ENCODE measurements around the gene WDR5. TPM values are rescaled to one million over a fixed set of nuclear protein-coding genes. Genes with fewer than 3 reads are reported as not detected.
"Not testable (repeated sequence)": the region's sequence is repeated elsewhere in the genome, so short reads cannot be mapped to it uniquely, and the experiment has no call there.

Gene WDR5
- 26.6 TPM for total RNA-seq

DNA sequence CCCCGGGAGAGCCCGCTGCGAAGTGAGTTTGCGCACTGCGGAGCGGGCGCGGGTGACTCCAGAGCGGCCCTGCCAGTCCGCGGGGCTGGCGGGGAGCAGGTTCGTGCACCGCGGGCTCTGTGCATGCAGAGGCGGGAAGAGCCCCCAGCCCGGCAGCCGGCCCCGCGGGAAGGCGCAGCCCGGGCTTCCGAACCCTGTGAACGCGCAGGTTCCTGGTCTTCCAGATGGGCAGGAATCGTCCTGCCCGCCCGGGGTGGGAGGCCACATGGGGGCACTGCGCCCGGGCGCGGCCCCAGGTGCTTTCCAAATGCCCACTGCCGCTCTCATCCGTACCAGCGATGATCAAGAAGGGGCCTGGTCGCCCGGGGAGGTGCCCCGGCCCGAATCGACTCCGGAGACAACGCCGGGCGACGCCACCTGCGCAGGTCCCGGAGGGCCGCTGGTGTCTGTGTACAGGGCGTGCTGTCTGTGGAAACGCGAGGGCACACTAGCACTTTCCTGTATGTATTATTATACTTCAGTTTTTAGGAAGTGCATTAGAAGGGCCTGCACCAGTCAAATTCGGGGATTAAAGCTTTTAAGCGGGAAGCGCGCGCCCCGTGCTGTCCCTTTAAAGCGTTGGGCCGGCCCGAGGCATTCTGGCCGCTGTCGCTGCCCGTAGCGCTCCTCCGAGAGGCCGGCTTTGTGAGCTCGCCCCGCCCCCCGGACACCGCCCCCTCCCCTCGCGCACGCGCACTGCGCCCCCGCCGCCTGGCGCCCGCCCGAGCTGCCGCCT lies at the start of gene WDR5:
Gene WDR5, plus strand, starts transcription at position 740 of the 775 bp plus-strand sequence. CDS start 3,796 bp downstream, outside the sequence.
- ATAC-seq, result peak; percentile 84

DNA sequence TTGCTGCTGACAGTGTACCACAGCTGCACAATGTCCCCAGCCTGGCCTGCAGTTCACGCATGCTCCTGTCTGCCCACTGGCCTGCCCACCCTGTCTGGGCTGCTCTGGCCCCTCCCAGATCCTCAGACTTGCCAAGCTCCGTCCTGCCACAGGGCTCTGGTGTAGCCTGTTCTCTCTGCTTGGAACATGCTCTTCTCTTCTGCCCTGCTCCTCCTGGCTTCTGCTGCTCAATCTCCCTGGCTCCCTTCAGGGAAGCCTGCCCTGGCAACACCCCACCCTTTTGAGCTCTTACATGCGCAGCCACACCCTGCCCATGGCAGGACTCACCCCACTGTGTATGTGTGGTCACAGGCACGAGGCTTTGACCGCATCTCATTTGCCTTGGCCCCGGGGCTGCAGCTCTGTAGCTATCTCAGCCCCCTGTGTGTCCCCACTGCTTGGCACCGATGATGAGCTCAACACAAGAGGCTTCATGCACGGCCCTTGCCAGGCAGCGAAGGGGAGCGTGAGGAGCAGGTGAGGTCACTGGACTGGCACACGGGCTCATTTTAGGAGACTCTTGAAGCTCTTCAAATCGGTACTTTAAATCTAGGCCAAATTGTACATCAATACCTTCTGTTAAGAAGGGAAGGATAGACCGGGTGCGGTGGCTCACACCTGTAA lies 47.7 kb upstream of the WDR5 start:
- peak; percentile 93 for ATAC-seq

DNA sequence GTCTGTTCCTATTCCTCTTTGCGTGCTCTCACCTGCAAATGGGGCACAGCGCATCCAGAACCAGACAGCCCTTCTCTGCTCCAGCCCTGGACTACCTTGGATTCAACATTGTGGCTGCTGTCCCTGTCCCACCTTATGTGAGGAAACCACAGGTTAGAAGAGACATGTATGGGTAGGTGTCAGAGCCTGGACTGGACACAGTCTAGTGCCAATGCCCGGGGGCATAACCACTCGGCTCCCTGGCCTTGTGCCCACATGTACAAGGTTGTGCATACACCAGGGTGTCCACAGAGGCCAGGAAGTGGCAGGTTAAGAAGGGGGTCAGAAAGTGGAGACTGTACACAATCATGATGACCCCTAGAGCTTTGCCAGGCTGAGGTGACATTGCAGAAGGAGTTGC lies 45.9 kb upstream of the WDR5 start:
- ATAC-seq, result no peak

DNA sequence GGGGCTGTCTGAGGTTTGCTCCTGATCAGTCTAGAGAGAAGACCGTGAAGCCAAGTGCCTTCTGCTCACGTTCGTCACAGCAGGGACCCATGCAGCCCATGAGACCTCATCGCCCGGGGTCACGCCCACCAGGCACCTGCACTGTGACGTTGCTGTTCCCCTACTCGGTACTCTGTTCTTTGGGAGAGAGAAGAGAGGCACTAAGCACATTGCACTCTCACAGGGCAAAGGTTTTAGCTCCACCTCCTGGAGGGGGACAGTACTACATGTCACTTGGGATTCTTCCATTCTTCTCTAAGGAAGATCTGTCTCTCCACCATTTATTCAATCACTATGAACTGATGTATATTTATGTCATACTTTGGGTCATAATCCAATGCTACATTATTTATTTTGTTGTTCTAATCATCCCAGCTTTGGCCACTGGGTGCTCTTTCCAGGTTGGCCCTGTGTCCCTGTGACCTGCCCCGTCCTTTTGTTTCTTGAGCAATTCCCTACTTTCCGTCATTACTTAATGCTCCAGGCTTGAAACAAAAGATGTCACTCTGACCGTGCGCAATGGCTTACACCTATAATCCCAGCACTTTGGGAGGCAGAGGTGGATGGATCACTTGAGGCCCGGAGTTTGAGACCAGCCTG lies 36.6 kb upstream of the WDR5 start:
- peak; percentile 89 for ATAC-seq

DNA sequence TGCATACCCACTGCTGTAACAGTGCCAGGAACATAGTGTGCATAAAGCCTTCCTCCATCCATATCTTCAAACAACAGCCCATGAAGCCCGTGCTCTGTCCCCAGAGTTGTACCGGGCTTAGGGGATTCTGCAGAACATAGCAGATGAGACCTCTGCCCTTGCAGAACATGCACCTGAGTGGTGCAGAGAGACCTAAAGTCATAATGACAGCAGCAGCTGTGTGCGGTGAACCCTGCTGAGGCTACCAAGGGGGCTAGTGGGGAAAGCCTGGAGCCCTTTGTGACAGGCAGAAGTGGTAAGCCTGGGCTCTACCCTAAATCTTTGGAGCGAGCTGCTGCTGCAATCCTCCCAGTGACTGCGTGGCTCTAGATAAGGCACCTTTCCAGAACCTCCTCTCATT lies 35.8 kb upstream of the WDR5 start:
- no peak for ATAC-seq

DNA sequence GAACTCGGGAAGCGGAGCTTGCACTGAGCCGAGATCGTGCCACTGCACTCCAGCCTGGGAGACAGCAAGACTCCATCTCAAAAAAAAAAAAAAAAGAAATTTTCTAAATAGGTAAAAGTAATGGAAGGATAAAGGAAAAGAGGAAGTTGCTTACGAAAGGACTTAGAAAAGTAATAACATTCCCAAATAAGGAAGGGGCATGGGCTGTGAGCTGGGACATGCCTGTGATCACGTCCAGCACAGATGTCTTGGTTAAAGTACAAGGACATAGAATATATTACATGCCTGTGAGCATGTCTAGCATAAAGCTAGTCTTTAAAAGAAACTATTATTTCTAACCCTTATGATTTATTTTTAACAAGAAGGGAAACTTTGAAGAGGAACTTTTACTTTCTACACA lies 34.7 kb upstream of the WDR5 start:
- not testable (repeated sequence) for ATAC-seq

DNA sequence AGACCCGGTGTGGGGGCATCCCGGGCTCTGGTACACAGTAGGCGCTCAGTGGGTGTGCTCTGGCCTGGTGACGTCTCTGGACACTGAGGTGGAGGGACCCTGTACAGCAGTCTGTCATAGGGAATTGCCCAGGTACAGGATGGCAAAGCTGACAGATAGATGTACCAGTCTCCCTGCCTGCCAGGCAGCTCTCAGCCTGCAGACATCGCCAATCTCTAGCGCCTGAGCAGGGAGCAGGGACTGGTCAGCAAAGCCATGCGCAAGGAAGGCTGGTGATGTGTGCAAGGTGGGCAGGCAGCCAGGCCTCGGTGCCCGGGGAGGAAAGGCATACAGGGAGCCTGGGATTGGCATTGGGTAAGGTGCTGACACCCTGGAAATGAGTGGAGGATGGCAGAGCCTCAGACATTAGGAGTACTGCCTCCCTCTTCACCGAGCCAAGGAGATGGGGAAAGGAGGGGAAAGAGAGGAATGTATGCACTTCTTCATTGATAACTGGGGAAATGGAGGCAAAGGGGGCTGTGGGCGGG lies 34.2 kb upstream of the WDR5 start:
- no peak for ATAC-seq

DNA sequence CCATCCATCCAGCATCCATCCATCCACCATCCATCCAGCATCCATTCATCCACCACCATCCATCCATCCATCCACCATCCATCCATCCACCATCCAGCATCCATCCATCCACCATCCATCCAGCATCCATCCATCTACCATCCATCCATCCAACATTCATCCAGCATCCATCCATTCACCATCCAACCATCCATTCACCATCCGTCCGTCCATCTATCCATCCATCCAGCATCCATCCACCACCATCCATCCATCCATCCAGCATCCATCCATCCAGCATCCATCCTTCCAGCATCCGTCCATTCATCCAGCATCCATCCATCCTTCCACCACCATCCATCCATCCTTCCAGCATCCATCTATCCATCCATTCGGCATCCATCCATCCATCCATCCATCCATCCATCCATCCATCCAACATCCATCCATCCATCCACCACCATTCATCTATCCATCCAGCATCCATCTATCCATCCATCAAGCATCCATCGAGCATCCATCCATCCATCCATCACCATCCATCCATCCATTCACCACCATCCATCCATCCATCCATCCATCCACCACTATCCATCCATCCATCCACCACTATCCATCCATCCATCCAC lies 32.4 kb upstream of the WDR5 start:
- ATAC-seq, result no peak

DNA sequence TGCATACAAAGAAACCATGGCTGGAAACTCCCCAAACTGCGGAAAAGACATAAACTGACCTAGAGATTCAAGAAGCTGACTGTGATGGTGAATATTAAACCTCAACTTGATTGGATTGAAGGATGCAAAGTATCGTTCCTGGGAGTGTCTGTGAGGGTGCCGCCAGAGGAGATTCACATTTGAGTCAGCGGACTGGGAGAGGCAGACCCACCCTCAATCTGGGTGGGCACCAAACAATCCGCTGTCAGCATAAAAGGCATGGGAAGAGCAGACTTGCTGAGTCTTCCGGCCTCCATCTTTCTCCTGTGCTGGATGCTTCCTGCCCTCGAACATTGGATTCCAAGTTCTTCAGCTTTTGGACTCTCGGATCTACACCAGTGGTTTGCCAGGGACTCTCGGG lies 24.8 kb upstream of the WDR5 start:
- no peak for ATAC-seq

DNA sequence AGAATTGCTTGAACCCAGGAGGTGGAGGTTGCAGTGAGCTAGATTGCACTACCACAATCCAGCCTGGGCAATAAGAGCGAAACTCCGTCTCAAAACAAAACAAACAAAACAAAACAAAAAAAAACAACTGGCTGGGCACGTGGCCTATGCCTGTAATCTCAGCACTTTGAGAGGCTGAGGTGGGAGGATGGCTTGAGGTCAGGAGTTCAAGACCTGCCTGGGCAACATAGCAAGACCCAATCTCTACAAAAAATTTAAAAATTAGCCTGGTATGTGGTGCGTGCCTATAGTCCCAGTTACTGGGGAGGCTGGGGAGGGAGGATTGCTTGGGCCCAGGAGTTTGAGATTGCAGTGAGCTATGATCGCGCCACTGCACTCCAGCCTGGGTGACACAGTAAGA lies 23.3 kb upstream of the WDR5 start:
- no peak for ATAC-seq

DNA sequence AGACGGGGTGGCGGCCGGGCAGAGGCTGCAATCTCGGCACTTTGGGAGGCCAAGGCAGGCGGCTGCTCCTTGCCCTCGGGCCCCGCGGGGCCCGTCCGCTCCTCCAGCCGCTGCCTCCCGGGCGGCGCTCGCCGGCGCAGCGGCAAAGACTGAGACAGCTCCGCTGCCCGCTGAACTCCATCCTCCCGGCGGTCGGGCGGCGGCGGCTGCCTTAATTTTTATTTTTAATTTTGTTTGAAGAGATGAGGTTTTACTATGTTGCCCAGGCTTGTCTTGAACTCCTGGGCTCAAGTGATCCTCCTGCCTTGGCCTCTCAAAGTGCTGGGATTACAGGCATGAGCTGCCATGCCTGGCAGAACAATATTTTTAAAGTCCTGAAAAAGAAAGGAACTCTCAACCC lies 16.9 kb upstream of the WDR5 start:
- ATAC-seq, result not testable (repeated sequence)

DNA sequence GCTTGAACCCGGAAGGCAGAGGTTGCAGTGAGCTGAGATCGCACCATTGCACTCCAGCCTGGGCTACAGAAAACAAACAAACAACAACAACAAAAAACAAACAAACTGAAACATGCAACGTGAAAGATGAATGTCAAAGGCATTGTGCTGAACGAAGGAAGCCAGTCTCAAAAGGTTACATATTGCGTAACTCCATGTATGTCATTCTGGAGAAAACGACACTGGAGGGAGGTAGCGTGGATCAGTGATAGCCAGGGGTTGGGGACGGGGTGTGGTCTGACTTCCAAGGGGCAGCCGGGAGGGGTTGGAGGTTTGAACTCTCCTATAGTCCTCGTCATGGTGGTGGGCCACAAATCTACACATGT lies 12.1 kb upstream of the WDR5 start:
- ATAC-seq, result no peak

DNA sequence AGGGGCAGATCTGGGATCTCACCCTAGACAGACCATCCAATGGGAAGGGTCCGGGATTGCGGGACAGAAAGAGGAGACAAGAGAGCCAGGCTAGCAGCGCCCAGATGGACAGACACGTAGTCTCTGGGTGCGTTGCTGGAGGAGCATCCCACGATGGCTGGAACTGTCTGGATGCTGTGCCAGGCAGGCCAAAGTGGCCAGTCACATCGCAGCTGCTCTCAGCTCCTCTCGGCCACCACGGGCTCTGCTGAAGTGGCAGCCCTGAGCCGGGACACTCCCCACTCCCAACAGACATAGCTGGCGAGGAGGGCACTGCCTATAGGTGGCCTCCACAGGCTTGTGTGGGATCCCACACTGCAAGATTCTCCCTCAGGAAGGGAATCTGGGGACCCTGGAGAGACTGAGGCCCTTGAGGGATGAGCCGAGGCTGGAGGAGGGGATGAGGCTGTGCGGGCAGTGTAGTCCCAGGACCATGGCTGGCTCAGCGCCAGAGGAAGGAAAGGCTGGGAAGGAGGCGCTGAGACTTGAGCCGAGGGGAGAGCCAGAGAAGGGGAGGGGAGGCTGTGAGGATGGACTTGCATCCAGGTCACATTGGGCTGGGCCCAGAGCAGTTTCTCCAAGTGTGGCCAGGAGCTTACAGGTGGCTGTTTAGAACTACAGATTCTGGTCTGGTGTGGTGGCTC lies 10.3 kb upstream of the WDR5 start:
- ATAC-seq, result peak; percentile 21

DNA sequence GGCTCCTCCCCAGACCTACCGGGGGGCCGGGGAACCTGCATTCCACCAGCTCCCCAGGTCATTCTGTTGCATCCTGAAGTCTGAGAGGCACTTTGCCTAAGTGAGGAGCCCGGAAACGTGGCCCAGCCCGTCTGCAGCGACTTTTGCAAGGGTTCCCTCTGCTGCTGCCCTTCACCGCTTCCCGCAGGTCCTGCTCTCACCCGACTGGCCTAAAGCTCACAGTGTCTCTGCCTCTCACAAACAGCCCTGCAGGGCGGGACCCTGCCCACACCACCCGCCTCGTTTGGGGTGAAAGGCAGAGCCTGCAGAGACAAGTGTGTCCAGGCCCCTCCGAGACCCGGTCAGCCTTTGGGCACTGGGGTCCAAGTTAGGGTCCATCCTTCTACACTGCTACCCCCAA lies 9.5 kb upstream of the WDR5 start:
- ATAC-seq, result no peak

DNA sequence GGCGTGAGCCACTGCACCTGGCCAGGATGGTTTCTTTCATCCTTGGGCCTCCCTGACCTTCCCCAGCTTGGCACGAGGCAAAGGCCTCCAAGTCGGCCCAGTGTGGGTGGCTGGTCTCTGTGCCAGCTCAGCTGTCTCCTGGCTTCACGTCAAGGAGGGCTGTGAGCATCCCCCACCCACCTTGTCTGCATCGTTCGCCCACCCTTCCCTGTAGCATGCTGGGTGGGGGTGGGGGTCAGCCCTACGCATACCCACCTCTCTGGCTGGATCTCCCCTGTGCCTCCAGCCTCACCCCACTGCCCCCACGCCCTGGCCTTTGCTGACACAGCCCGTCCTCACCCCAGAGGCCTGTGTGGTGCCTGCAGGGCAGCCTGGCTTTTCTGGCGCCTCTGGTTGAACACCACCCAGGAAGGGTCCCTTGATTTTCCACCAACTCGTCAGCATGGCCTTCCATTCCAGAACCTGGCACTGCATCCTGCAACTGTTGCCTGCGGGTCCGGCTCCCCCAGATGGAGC lies 8.8 kb upstream of the WDR5 start:
- no peak for ATAC-seq

DNA sequence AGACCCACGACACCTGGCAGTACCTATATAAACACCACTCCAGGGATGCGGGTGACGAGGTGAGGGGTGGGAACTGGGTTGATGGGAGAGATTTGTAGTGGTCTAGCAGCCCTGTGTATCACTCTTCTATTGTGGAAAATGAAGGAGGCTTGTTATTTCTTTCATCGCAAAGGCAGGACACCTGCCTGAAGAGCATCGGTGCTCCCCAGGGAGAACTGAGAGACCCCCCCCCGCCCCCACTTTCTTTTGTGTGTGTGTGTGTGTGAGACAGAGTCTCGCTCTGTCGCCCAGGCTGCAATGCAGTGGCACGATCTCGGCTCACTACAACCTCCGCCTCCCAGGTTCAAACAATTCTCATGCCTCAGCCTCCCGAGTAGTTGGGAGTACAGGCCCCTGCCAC lies 8.3 kb upstream of the WDR5 start:
- no peak for ATAC-seq

DNA sequence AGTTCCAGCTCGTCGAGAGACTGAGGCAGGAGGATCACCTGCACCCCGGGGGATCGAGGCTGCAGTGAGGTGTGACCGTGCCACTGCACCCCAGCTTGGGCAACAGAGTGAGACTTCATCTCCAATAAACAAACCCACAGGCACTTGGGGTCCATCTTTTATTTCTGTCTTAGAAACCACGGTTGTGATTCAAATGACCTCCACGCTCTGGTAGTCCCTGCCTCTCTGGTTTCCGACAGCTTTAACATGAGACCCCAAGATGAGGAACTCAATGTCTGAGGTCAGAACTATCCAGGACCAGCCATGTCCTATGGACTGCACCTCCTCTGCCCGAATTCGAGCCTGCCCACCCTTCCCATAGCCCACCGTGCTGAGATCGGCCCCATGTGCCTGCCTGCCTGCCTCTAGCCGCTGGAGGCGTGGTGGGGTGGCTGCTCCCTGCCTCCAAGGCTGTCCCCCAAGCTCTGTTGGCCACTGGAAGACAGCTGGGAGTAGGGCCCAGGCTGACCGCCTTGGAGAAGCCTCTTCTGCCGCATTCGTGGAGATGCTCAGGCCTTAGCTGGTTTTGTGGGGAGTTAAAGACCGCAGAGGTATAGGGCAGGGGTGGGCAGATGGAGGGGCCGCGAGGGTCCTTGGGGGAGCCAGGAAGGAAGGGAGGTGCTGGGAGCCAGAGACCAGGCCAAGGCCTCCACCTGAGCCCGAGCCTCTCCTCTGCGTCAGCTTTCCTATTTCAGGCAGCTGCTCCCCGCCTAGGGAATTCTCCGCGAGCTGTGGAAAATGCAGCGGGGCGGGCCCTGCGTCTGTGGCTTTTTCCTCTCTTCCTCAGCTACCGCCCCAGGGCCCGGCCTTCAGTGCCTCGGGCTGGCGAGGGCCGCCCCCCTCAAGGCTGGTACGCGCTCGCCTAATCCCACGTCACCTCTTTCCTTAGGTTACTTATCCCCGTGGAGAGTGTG lies 6.9 kb upstream of the WDR5 start:
- ATAC-seq, result no peak

DNA sequence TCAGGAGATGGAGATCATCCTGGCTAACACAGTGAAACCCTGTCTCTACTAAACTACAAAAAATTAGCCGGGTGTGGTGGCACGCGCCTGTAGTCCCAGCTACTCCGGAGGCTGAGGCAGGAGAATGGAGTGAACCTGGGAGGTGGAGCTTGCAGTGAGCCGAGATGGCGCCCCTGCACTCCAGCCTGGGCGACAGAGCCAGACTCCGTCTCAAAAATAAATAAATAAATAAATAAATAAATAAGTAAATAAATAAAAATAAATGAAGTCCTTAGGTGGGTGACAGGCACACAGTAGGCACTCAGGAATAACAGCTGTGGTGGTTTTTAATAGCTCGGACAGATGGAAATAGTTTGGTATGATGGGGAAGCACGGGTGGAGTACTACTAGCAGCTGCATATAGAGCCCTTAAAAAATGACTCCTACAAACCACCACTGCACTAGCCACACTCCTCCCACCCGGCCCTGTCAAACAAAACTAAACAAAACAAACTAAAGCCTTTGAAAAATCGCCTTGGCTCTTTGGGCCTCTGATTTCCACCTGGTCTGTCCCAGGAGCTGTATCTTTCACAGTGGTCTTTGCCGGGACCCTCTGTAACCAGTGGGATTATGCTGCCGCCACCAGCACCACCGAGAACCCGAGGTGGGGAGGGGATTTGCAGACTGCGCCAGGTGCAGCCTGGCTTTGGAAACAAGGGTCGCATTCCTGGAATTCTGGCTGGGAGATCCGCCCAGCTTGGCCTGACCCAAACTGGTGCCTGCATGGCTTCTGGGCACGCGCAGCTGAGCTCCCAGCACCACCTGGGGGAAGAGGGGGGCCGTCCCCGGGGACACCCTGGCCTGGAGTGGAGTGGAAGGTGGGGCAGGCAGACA lies 5.1 kb upstream of the WDR5 start:
- ATAC-seq, result peak; percentile 62

DNA sequence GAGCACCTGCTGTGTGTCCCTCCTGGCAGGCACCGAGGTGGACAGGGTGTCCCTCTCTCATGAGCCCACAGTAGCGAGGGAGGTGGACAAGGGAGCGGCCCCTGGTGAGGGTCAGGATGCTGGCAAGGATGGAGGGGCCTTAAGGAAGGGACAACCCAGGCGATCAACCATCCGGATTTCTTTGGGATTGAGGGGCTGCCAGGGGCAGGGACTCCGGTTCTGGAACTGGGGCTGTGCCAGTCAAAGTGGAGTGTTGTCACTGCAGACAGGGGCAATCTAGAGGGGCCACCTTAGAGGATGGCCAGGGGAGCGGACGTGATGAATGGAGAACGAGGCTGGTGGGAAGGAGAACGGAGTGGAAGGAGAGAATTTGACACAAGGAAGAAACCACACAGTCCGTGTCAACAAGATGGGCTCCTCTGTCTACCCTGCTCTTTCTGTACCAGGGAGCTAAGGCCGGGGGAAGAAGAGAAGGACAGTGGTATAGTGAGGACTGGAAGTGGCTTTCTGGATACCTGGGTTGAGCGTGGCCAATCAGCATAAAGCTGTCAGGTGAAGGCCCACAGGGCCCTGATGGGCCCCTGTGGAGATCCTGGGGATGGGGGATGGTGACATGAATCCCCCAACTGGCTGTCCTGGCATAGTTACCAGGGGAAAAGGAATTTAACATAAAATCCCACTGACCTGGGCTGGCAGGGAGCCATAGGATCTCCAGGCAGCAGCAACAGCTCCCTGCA lies 4.2 kb upstream of the WDR5 start:
- no peak for ATAC-seq

All from esophagus mucosa (tissue), 1 donor.